Astrocyte (in vitro differentiated cells and primary cell): Measurements from ENCODE around the gene BICDL2. TPM values are rescaled to one million over a fixed set of nuclear protein-coding genes. Genes with fewer than 3 reads are reported as not detected.

Experiments used
- DNase-seq: peaks from one replicate; pipeline ENCODE4 v3.0.0-alpha.2; 2010; ENCODE audit warnings: low read depth
- FAIRE-seq: peaks from 2 replicates; lab custom pipeline; 2011; peaks lifted over from hg19 to GRCh38; lab: Jason Lieb, UNC
- H2AFZ ChIP-seq: 2 replicates; pipeline ENCODE4 v1.6.0; 2012; ENCODE audit warnings: low read depth, low read length, inconsistent platforms
- H3K27ac ChIP-seq: 2 replicates; pipeline ENCODE4 v1.5.1; 2011; ENCODE audit warnings: low read depth, low read length, inconsistent platforms
- H3K27me3 ChIP-seq: 2 replicates; pipeline ENCODE4 v1.6.0; 2011; ENCODE audit warnings: low read length, inconsistent platforms; ENCODE audit not compliant: insufficient read depth
- H3K36me3 ChIP-seq: 2 replicates; pipeline ENCODE4 v1.5.1; 2011; ENCODE audit warnings: low read length, inconsistent platforms; ENCODE audit not compliant: insufficient read depth
- H3K4me1 ChIP-seq: 2 replicates; pipeline ENCODE4 v1.5.1; 2011; ENCODE audit warnings: low read length, inconsistent platforms; ENCODE audit not compliant: insufficient read depth
- H3K4me2 ChIP-seq: 2 replicates; pipeline ENCODE4 v1.6.0; 2012; ENCODE audit warnings: low read length, inconsistent platforms
- H3K4me3 ChIP-seq: 2 replicates; pipeline ENCODE4 v1.5.1; 2011; ENCODE audit warnings: low read depth, mild to moderate bottlenecking, low read length, inconsistent platforms; ENCODE audit not compliant: insufficient read depth
- H3K79me2 ChIP-seq: 2 replicates; pipeline ENCODE4 v1.6.0; 2012; ENCODE audit warnings: mild to moderate bottlenecking, low read length, inconsistent platforms; ENCODE audit not compliant: insufficient read depth
- H3K9ac ChIP-seq: 2 replicates; pipeline ENCODE4 v1.6.0; 2012; ENCODE audit warnings: mild to moderate bottlenecking, low read length, inconsistent platforms
- H3K9me3 ChIP-seq: 2 replicates; pipeline ENCODE4 v1.5.1; 2012; ENCODE audit warnings: low read depth, mild to moderate bottlenecking, low read length, inconsistent platforms; ENCODE audit not compliant: insufficient read depth
- H4K20me1 ChIP-seq: 2 replicates; pipeline ENCODE4 v1.6.0; 2012; ENCODE audit warnings: low read length, inconsistent platforms; ENCODE audit not compliant: insufficient read depth
- H3K27ac Mint-ChIP-seq: one replicate; pipeline ENCODE4 v1.8.0; 2021; ENCODE audit warnings: mild to moderate bottlenecking, mixed read lengths; ENCODE audit not compliant: unreplicated experiment
- H3K27me3 Mint-ChIP-seq: one replicate; pipeline ENCODE4 v1.8.0; 2021; ENCODE audit warnings: low read depth, mixed read lengths; ENCODE audit not compliant: unreplicated experiment
- H3K36me3 Mint-ChIP-seq: one replicate; pipeline ENCODE4 v1.8.0; 2021; ENCODE audit warnings: low read depth, mixed read lengths; ENCODE audit not compliant: unreplicated experiment
- H3K4me1 Mint-ChIP-seq: one replicate; pipeline ENCODE4 v1.8.0; 2021; ENCODE audit warnings: low read depth, mixed read lengths; ENCODE audit not compliant: unreplicated experiment
- H3K4me3 Mint-ChIP-seq: one replicate; pipeline ENCODE4 v1.8.0; 2021; ENCODE audit warnings: mild to moderate bottlenecking, moderate library complexity, mixed read lengths; ENCODE audit not compliant: unreplicated experiment
- H3K9me3 Mint-ChIP-seq: one replicate; pipeline ENCODE4 v1.8.0; 2021; ENCODE audit warnings: mild to moderate bottlenecking, mixed read lengths; ENCODE audit not compliant: unreplicated experiment
- CTCF ChIP-seq: IDR thresholded peaks from 2 replicates; pipeline ENCODE4 v1.5.1; 2011; ENCODE audit warnings: low read depth, mild to moderate bottlenecking, inconsistent platforms, low read length, moderate library complexity; ENCODE audit not compliant: insufficient read depth
- EZH2 ChIP-seq: IDR thresholded peaks from 2 replicates; pipeline ENCODE4 v1.6.1; 2012; ENCODE audit warnings: mild to moderate bottlenecking, low read length, inconsistent platforms; ENCODE audit not compliant: insufficient read depth
- total RNA-seq: library from RNA; stranded (reverse); gene quantifications from 2 replicates; pipeline ENCODE4 v1.2.1, GENCODE V29; 2021

Gene BICDL2
- total RNA-seq, 1 donor from 2014 or later = 0.16 TPM

GRCh38 chr16:3001316-3001715, 35.4 kb downstream of the BICDL2 start:
- Histone ChIP-seq H4K20me1 (no peaks in the 10 kb centered on the region), H3K27me3 (peaks cover 14% of the 10 kb centered on the region), H3K4me1 (no peaks in the 10 kb centered on the region), H3K9ac (no peak overlapping the region), H3K36me3 (no peaks in the 10 kb centered on the region), H3K79me2 (no peaks in the 10 kb centered on the region), H3K9me3 (no peaks in the 10 kb centered on the region), H3K27ac (no peak overlapping the region), H2AFZ (no peak overlapping the region), H3K4me3 (no peak overlapping the region), H3K4me2 (no peak overlapping the region)
- peaks cover 10% of the 10 kb centered on the region for H3K27me3 Mint-ChIP-seq
- H3K27ac Mint-ChIP-seq = peak overlapping the region; percentile 53
- TF ChIP-seq EZH2 (no peak), CTCF (no peak)
- DNase-seq (no peak), FAIRE-seq (no peak)
- H3K36me3 Mint-ChIP-seq = no peaks in the 10 kb centered on the region
- H3K4me1 Mint-ChIP-seq = no peaks in the 10 kb centered on the region
- no peaks in the 10 kb centered on the region for H3K9me3 Mint-ChIP-seq
- no peak overlapping the region for H3K4me3 Mint-ChIP-seq

GRCh38 chr16:3000540-3000939, 36.2 kb downstream of the BICDL2 start:
- no peak overlapping the region for H2AFZ ChIP-seq
- H3K36me3 ChIP-seq = no peaks in the 10 kb centered on the region
- H3K79me2 ChIP-seq = no peaks in the 10 kb centered on the region
- no peak overlapping the region for H3K4me3 ChIP-seq
- peaks cover 14% of the 10 kb centered on the region for H3K27me3 ChIP-seq
- H3K4me1 ChIP-seq = no peaks in the 10 kb centered on the region
- FAIRE-seq (no peak), DNase-seq (no peak)
- H3K27me3 Mint-ChIP-seq = peaks cover 12% of the 10 kb centered on the region
- no peaks in the 10 kb centered on the region for H3K9me3 ChIP-seq
- no peak overlapping the region for H3K27ac Mint-ChIP-seq
- H3K4me1 Mint-ChIP-seq = no peaks in the 10 kb centered on the region
- no peaks in the 10 kb centered on the region for H4K20me1 ChIP-seq
- no peaks in the 10 kb centered on the region for H3K36me3 Mint-ChIP-seq
- H3K27ac ChIP-seq = no peak overlapping the region
- no peak overlapping the region for H3K9ac ChIP-seq
- TF ChIP-seq EZH2 (no peak), CTCF (no peak)
- no peak overlapping the region for H3K4me2 ChIP-seq
- no peaks in the 10 kb centered on the region for H3K9me3 Mint-ChIP-seq
- no peak overlapping the region for H3K4me3 Mint-ChIP-seq

GRCh38 chr16:2999929-3000328, 36.8 kb downstream of the BICDL2 start:
- no peak overlapping the region for H2AFZ ChIP-seq
- no peak overlapping the region for H3K4me3 Mint-ChIP-seq
- no peaks in the 10 kb centered on the region for H3K36me3 Mint-ChIP-seq
- H3K27ac Mint-ChIP-seq = no peak overlapping the region
- no peak overlapping the region for H3K4me3 ChIP-seq
- peaks cover 12% of the 10 kb centered on the region for H3K27me3 Mint-ChIP-seq
- H3K79me2 ChIP-seq = no peaks in the 10 kb centered on the region
- H3K9me3 Mint-ChIP-seq = no peaks in the 10 kb centered on the region
- no peaks in the 10 kb centered on the region for H3K36me3 ChIP-seq
- H3K27me3 ChIP-seq = peaks cover 12% of the 10 kb centered on the region
- no peaks in the 10 kb centered on the region for H4K20me1 ChIP-seq
- no peaks in the 10 kb centered on the region for H3K4me1 Mint-ChIP-seq
- DNase-seq = no peak
- no peak for TF ChIP-seq CTCF
- TF ChIP-seq EZH2 = no peak
- H3K27ac ChIP-seq = no peak overlapping the region
- no peaks in the 10 kb centered on the region for H3K4me1 ChIP-seq
- no peaks in the 10 kb centered on the region for H3K9me3 ChIP-seq
- no peak for FAIRE-seq
- no peak overlapping the region for H3K9ac ChIP-seq
- H3K4me2 ChIP-seq = no peak overlapping the region
